ENCODE measurements around the gene KIAA0319L.
"Not testable (repeated sequence)": the region's sequence is repeated elsewhere in the genome, so short reads cannot be mapped to it uniquely, and the experiment has no call there.

KIAA0319L gene

GRCh38 chr1:35580949-35581388, 23.8 kb upstream of the KIAA0319L start:
- DNase-seq = no peak

- no peak for DNase-seq
These were observed 20.1 kb upstream of the KIAA0319L start for GRCh38 chr1:35577071-35577998.

- DNase-seq = not testable (repeated sequence)
These were observed 19.5 kb upstream of the KIAA0319L start for GRCh38 chr1:35576766-35577070.

GRCh38 chr1:35576061-35576765, 19.0 kb upstream of the KIAA0319L start:
- no peak for DNase-seq

- DNase-seq = no peak
These were observed 18.3 kb upstream of the KIAA0319L start for GRCh38 chr1:35575416-35575958.

GRCh38 chr1:35574655-35575415, 17.6 kb upstream of the KIAA0319L start:
- no peak for DNase-seq

- no peak for DNase-seq
These were observed 17.0 kb upstream of the KIAA0319L start for GRCh38 chr1:35574125-35574654.

- no peak for DNase-seq
These were observed 16.3 kb upstream of the KIAA0319L start, which contains the start of gene TFAP2E for GRCh38 chr1:35573198-35574124. Gene TFAP2E (plus strand): TSS chr1:35573314. CDS start chr1:35573578, 264 bp downstream.

- no peak for DNase-seq
These were observed 15.1 kb upstream of the KIAA0319L start for GRCh38 chr1:35572296-35572695.

- no peak for DNase-seq
These were observed 14.1 kb upstream of the KIAA0319L start for GRCh38 chr1:35571263-35571662.

GRCh38 chr1:35570589-35571137, 13.5 kb upstream of the KIAA0319L start:
- no peak for DNase-seq

- DNase-seq = no peak
These were observed 12.7 kb upstream of the KIAA0319L start for GRCh38 chr1:35569936-35570335.

- DNase-seq = peak; percentile 45
These were observed 11.8 kb upstream of the KIAA0319L start for GRCh38 chr1:35568975-35569395.

GRCh38 chr1:35567947-35568558, 10.8 kb upstream of the KIAA0319L start:
- DNase-seq = no peak

GRCh38 chr1:35565742-35566133, 8.5 kb upstream of the KIAA0319L start:
- DNase-seq = no peak

GRCh38 chr1:35564884-35565741, 7.9 kb upstream of the KIAA0319L start:
- no peak for DNase-seq

- peak; percentile 68 for DNase-seq
These were observed 7.1 kb upstream of the KIAA0319L start for GRCh38 chr1:35564037-35564883.

- no peak for DNase-seq
These were observed 6.0 kb upstream of the KIAA0319L start for GRCh38 chr1:35563166-35563565.
